IPS-11a (cell line): ENCODE results near the gene GSN.

ENCODE experiments used
- H3K4me3 ChIP-seq: one replicate; pipeline ENCODE4 v1.5.1; 2013; ENCODE audit warnings: low read depth, low read length, control low read depth

The GSN gene

GRCh38 chr9:121302341-121302740 lies 34.4 kb downstream of the GSN start:
- H3K4me3 ChIP-seq = no peak overlapping the region

GRCh38 chr9:121302786-121303185 lies 34.8 kb downstream of the GSN start:
- no peak overlapping the region for H3K4me3 ChIP-seq

GRCh38 chr9:121303456-121304451 lies 35.8 kb downstream of the GSN start:
- H3K4me3 ChIP-seq = no peak overlapping the region

- H3K4me3 ChIP-seq = no peak overlapping the region
Measured at GRCh38 chr9:121304707-121305106, 36.7 kb downstream of the GSN start.

GRCh38 chr9:121305269-121305994 lies 37.5 kb downstream of the GSN start:
- no peak overlapping the region for H3K4me3 ChIP-seq

GRCh38 chr9:121307976-121308375 lies 40.0 kb downstream of the GSN start:
- no peak overlapping the region for H3K4me3 ChIP-seq

GRCh38 chr9:121308765-121309164 lies 40.8 kb downstream of the GSN start:
- H3K4me3 ChIP-seq = no peak overlapping the region

GRCh38 chr9:121309171-121309570 lies 41.2 kb downstream of the GSN start:
- H3K4me3 ChIP-seq = no peak overlapping the region

GRCh38 chr9:121309833-121310425 lies 42.0 kb downstream of the GSN start:
- H3K4me3 ChIP-seq = no peak overlapping the region

GRCh38 chr9:121310571-121310970 lies 42.6 kb downstream of the GSN start:
- no peak overlapping the region for H3K4me3 ChIP-seq

GRCh38 chr9:121312169-121312568 lies 44.2 kb downstream of the GSN start:
- no peak overlapping the region for H3K4me3 ChIP-seq

- H3K4me3 ChIP-seq = no peak overlapping the region
Measured at GRCh38 chr9:121313458-121314152, 45.6 kb downstream of the GSN start.

GRCh38 chr9:121316378-121316777 lies 48.4 kb downstream of the GSN start:
- H3K4me3 ChIP-seq = no peak overlapping the region

GRCh38 chr9:121316852-121317373 lies 49.0 kb downstream of the GSN start:
- no peak overlapping the region for H3K4me3 ChIP-seq

- H3K4me3 ChIP-seq = no peak overlapping the region
Measured at GRCh38 chr9:121317737-121318630, 50.0 kb downstream of the GSN start.

- no peak overlapping the region for H3K4me3 ChIP-seq
Measured at GRCh38 chr9:121318631-121319382, 50.8 kb downstream of the GSN start.

- H3K4me3 ChIP-seq = no peak overlapping the region
Measured at GRCh38 chr9:121319383-121319780, 51.4 kb downstream of the GSN start.

- no peak overlapping the region for H3K4me3 ChIP-seq
Measured at GRCh38 chr9:121321016-121321503, 53.1 kb downstream of the GSN start.
